HL-60 (cell line): ENCODE measurements around the gene TTC28.

Experiments used
- DNase-seq, 2 experiments: peaks; one replicate each; pipeline ENCODE4 v3.0.0-alpha.2; 2010 to 2020; ENCODE audit warnings: low read depth in 1 of 2, low spot score in 1 of 2
- H3K27ac ChIP-seq: fragments of 250-450 bp; sonication (Bioruptor Pico); replicated peaks from 2 replicates; pipeline ENCODE4 v1.5.1; 2020; ENCODE audit warnings: mild to moderate bottlenecking, moderate library complexity
- H3K27me3 ChIP-seq: fragments of 250-450 bp; sonication (Bioruptor Pico); 2 replicates; pipeline ENCODE4 v1.5.1; 2021; ENCODE audit warnings: mild to moderate bottlenecking, moderate library complexity; ENCODE audit not compliant: insufficient read depth, poor library complexity, severe bottlenecking
- H3K4me3 ChIP-seq: replicated peaks from 2 replicates; pipeline ENCODE4 v1.5.1; 2011; ENCODE audit warnings: mild to moderate bottlenecking, control low read depth, low read length; ENCODE audit not compliant: insufficient read depth
- CTCF ChIP-seq: IDR thresholded peaks from one replicate; pipeline ENCODE4 v1.5.1; 2011; ENCODE audit warnings: low read length, control low read depth, inconsistent platforms; ENCODE audit not compliant: insufficient read depth
- GABPA ChIP-seq: IDR thresholded peaks from 2 replicates; pipeline ENCODE4 v1.6.1; 2012; ENCODE audit warnings: low read depth
- POLR2AphosphoS5 ChIP-seq: IDR thresholded peaks from 2 replicates; pipeline ENCODE4 v1.6.1; 2012; ENCODE audit warnings: low read depth
- REST ChIP-seq: IDR thresholded peaks from 2 replicates; pipeline ENCODE4 v1.6.1; 2012; ENCODE audit warnings: low read depth; ENCODE audit not compliant: insufficient replicate concordance
- SPI1 ChIP-seq: IDR thresholded peaks from 2 replicates; pipeline ENCODE4 v1.6.1; 2012; ENCODE audit warnings: low read depth, mild to moderate bottlenecking, borderline replicate concordance

Gene TTC28

DNA sequence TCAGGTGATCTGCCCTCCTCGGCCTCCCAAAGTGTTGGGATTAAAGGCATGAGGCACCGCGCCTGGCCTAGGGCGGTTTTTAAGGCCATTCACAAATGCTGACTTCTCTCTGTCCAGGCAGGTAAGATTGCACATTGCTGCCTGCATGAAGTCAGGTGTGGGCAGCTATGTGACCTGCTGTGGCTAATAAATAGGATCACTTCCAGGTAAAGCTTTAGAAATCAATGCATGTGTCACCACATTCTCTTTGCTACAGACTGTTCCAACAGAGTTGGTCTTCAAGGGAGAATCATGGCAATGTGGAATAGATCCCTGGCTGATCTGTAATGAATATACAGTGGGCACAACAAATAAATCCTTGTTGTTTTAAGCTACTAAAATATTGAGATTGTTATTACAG, 500.2 kb downstream of the TTC28 start:
- TF ChIP-seq REST: no peak
- no peak for TF ChIP-seq SPI1
- TF ChIP-seq CTCF: no peak
- no peak for TF ChIP-seq GABPA
- no peak for TF ChIP-seq POLR2AphosphoS5
- H3K27me3 ChIP-seq: no peaks in the 10 kb centered on the region
- DNase-seq: no peak

GRCh38 chr22:28175730-28176492, 503.7 kb downstream of the TTC28 start:
- no peak for TF ChIP-seq SPI1
- no peak for TF ChIP-seq POLR2AphosphoS5
- TF ChIP-seq REST: no peak
- TF ChIP-seq GABPA: no peak
- TF ChIP-seq CTCF: no peak
- no peak for DNase-seq
- no peak overlapping the region for H3K4me3 ChIP-seq
- no peaks in the 10 kb centered on the region for H3K27me3 ChIP-seq
- H3K27ac ChIP-seq: no peak overlapping the region

More for the DNA sequence above, 500.2 kb downstream of the TTC28 start:
- H3K27ac ChIP-seq: no peak overlapping the region
- H3K4me3 ChIP-seq: no peak overlapping the region

DNA sequence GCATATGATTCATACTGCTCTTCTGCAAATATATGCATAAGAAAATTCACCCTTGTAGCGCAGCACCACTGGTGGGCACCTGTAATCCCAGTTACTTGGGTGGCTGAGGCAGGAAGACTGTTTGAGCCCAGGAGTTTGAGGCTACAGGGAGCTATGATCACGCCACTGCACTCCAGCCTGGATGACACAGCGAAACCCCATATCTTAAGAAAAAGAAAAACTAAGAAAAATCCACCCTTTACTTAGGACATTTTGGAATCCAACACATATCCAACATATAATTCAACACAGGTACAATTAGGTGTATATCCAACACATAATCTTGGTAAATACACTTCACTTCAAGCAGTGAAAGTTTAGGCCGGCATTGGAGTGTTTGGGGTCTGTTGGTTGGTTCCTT, 505.1 kb downstream of the TTC28 start:
- no peak overlapping the region for H3K4me3 ChIP-seq
- no peak for DNase-seq
- TF ChIP-seq SPI1 (no peak), POLR2AphosphoS5 (no peak), GABPA (no peak), REST (no peak), CTCF (no peak)
- no peak overlapping the region for H3K27ac ChIP-seq
- no peaks in the 10 kb centered on the region for H3K27me3 ChIP-seq
